Stimulated activated CD4-positive, alpha-beta T cell treated with anti-CD3 and anti-CD28 coated beads, Interleukin-4, amount 100 ng/mL, for 4 hours (primary cell): ENCODE data around the gene DCAF6.

Experiments used
- DNase-seq, 2 experiments: peaks; one replicate each; pipeline ENCODE4 v3.0.0-alpha.2; 2020

DCAF6 gene

GRCh38 chr1:167968569-167968968 lies 32.1 kb downstream of the DCAF6 start:
- no peak for DNase-seq

- no peak for DNase-seq
Observed at GRCh38 chr1:167973832-167974231, 37.3 kb downstream of the DCAF6 start.

- no peak for DNase-seq
Observed at GRCh38 chr1:167974698-167975097, 38.2 kb downstream of the DCAF6 start.

- DNase-seq, result no peak
Observed at GRCh38 chr1:167977245-167977644, 40.8 kb downstream of the DCAF6 start.

GRCh38 chr1:167981933-167982332 lies 45.5 kb downstream of the DCAF6 start:
- no peak for DNase-seq

GRCh38 chr1:167983797-167984420 lies 47.4 kb downstream of the DCAF6 start:
- no peak for DNase-seq

GRCh38 chr1:167984886-167985489 lies 48.5 kb downstream of the DCAF6 start:
- DNase-seq, result peak in 1 of 2 experiments; percentile 21

GRCh38 chr1:167987174-167987573 lies 50.7 kb downstream of the DCAF6 start:
- no peak for DNase-seq

- DNase-seq, result no peak
Observed at GRCh38 chr1:167991546-167991945, 55.1 kb downstream of the DCAF6 start.

- no peak for DNase-seq
Observed at GRCh38 chr1:167993720-167994119, 57.2 kb downstream of the DCAF6 start.

- DNase-seq, result no peak
Observed at GRCh38 chr1:167994560-167994959, 58.1 kb downstream of the DCAF6 start.

- DNase-seq, result no peak
Observed at GRCh38 chr1:167995038-167995437, 58.6 kb downstream of the DCAF6 start.

- DNase-seq, result no peak
Observed at GRCh38 chr1:167996266-167996665, 59.8 kb downstream of the DCAF6 start.

- DNase-seq, result no peak
Observed at GRCh38 chr1:167997037-167997575, 60.6 kb downstream of the DCAF6 start.

- no peak for DNase-seq
Observed at GRCh38 chr1:167999877-168000276, 63.4 kb downstream of the DCAF6 start.

- no peak for DNase-seq
Observed at GRCh38 chr1:168000656-168001055, 64.2 kb downstream of the DCAF6 start.

GRCh38 chr1:168001213-168001612 lies 64.7 kb downstream of the DCAF6 start:
- no peak for DNase-seq

- no peak for DNase-seq
Observed at GRCh38 chr1:168004531-168004930, 68.0 kb downstream of the DCAF6 start.

- DNase-seq, result no peak
Observed at GRCh38 chr1:168005529-168005928, 69.0 kb downstream of the DCAF6 start.

- DNase-seq, result no peak
Observed at GRCh38 chr1:168007691-168008090, 71.2 kb downstream of the DCAF6 start.

GRCh38 chr1:168008595-168008994 lies 72.1 kb downstream of the DCAF6 start:
- no peak for DNase-seq

GRCh38 chr1:168009322-168009721 lies 72.8 kb downstream of the DCAF6 start:
- no peak for DNase-seq

- DNase-seq, result no peak
Observed at GRCh38 chr1:168019407-168019806, 82.9 kb downstream of the DCAF6 start.

GRCh38 chr1:168031198-168031597 lies 94.7 kb downstream of the DCAF6 start:
- no peak for DNase-seq

GRCh38 chr1:168031627-168032026 lies 95.1 kb downstream of the DCAF6 start:
- DNase-seq, result no peak
